Hematopoietic multipotent progenitor cell treated with erythropoietin and hydrocortisone succinate and interleukin-3 and kit ligand, for 4 days (in vitro differentiated cells): ENCODE measurements around the gene ADORA3.

Experiments
- DNase-seq: peaks from one replicate; pipeline ENCODE4 v3.0.0-alpha.2; 2015

The ADORA3 gene

GRCh38 chr1:111507411-111508201 is 4.2 kb upstream of the ADORA3 start:
- DNase-seq: peak; percentile 95

DNA sequence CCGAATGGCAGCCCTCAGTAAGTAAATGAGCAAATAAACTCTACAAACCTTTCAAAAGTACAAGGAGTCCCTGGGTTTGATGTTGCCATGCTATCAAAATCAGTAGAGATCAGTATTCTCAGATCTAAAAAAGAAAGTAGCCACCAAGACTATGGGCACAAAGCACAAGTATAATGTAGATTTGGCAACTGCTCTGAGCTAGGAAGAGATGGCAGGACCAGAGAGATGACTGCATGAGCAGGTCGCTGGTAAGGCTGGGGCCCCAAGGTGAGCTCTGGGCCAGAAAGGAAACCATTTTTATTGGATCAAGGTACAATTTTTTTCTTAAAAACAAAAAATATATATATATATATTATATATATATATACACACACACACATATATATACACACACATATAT is 3.1 kb upstream of the ADORA3 start:
- no peak for DNase-seq

DNA sequence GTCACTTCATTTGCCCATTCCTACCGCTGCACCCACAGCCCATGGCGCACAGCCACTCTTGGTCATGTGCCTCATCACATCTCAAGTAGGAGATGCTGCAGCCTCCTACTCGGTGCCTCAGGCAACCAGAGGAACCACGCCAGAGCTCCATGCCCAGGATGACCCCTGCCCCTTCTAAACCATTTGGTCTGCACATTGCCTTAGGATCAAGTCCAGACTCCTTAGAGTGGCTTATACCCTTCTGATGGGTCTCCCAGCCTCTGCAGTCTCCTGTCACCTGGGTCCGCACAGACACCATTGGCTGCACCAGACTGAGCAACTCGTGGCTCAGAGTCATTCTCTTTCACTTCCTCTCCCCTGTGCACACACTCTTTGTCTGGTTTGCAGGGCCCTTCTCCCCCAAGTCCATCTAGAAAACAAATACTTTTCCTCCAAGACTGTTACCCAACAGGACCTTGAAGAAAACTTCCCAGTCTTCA is 2.2 kb upstream of the ADORA3 start:
- DNase-seq: no peak

- DNase-seq: no peak
Observed at GRCh38 chr1:111504097-111504496, 664 bp upstream of the ADORA3 start.

- DNase-seq: no peak
Observed at GRCh38 chr1:111501645-111502044, 1.8 kb downstream of the ADORA3 start.

DNA sequence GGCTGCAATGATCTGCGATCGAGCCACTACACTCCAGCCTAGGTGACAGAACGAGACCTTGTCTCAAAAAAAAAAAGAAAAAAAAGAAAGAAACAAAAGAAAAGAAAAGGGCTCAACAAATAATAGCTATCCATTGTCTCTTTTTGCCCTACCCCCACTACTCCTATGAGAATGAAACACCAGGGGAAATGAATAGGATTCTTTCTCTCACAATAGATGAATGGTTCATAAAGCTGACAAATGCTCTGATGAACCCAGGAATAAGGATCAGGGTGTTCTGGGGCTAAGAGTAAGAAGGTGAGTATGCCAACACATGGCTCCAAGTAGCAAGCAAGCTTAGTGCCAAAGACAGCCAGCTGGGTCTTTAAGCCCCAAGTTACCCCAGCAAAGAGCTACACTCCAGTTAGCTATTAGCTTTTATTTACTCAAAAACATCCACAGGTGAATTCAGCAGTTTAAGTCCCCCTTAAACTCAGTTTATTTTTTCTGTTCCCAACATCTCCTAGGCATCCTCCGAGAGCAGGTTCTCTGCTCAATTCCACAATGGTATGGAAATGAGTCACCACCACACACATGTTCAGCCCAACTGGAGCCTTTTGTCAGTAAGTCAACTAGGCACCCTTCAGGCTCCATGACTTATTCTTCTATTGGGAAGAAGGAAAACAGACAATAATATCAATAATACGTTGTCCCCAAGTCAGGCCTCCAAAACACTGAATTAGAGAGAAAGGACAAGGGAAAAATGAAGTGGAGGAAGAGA is 4.2 kb downstream of the ADORA3 start:
- DNase-seq: no peak

GRCh38 chr1:111497592-111497991 is 5.8 kb downstream of the ADORA3 start:
- no peak for DNase-seq

- no peak for DNase-seq
Observed at GRCh38 chr1:111496398-111496797, 7.0 kb downstream of the ADORA3 start.

GRCh38 chr1:111491070-111491469 is 12.4 kb downstream of the ADORA3 start:
- DNase-seq: no peak

DNA sequence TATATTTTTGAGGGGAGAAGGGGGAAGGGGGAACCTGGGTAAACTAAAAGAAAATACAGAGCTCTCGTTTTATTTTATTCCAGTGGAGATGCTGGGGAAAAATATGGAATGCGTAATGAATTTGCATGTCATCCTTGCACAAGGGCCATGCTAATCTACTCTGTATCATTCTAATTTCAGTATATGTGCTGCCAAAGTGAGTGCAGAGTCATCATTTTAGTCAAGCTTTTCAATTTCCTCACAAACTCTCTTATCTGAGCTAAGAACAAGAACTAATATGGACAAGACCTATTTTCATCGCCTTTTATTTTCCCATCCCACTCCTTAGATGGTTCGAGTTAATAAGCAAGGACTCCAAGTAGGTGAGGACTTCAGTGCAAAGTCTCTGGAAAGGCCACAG is 13.2 kb downstream of the ADORA3 start:
- no peak for DNase-seq

- DNase-seq: peak; percentile 66
Observed at GRCh38 chr1:111489604-111490003, 13.8 kb downstream of the ADORA3 start.

GRCh38 chr1:111488669-111489068 is 14.8 kb downstream of the ADORA3 start:
- DNase-seq: no peak

GRCh38 chr1:111487133-111487532 is 16.3 kb downstream of the ADORA3 start:
- no peak for DNase-seq

DNA sequence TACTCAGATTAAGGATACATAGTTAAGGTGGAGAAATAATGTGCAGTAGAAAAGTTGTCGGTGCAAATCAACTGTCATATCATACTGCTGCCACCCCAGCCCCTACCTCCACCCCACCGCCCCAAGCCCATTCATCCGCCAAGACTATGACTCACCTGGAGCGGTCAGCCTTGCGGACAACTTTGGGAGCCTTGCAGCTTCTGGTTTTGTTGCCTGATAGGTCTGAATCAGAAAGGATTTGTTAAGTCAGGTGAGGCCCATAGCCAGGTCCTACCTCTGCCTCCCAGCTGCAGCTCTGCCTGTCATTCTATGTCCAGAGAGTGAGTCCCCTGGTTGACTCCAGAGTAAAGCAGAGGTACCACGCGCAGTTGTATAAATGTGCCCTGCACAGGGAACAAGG is 17.0 kb downstream of the ADORA3 start:
- no peak for DNase-seq

DNA sequence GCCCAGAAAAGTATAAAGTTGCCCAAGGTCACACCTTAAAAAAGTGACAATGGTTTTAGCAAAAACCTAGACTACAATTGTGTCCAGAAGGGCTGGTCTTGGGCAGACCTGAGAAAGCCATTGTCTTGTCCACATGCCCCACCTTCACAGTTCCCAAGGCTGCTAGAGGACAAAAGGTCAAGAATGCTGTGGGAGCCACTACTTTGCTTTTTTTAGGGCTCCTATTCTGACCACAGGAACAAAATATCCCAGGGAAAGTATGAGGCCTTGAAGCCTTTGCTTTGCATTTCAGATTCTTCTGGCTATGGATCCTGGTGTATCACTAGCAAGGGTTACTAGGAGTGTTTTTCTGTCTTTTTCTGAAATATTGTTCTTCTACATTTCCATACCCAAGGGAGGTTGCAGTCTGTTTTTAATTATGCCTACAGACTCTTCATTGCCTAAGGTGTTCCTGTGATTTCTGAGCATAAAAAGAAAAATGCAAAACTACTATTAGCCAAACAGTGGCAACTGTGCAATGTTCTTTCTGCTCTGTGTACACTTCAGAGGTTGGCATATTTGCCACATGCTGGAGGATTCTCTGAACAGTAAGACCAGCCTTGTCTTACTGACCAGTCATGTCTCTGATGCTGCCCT is 18.9 kb downstream of the ADORA3 start:
- DNase-seq: no peak

- no peak for DNase-seq
Observed at GRCh38 chr1:111483876-111484275, 19.6 kb downstream of the ADORA3 start.

- no peak for DNase-seq
Observed at GRCh38 chr1:111483166-111483565, 20.3 kb downstream of the ADORA3 start.

DNA sequence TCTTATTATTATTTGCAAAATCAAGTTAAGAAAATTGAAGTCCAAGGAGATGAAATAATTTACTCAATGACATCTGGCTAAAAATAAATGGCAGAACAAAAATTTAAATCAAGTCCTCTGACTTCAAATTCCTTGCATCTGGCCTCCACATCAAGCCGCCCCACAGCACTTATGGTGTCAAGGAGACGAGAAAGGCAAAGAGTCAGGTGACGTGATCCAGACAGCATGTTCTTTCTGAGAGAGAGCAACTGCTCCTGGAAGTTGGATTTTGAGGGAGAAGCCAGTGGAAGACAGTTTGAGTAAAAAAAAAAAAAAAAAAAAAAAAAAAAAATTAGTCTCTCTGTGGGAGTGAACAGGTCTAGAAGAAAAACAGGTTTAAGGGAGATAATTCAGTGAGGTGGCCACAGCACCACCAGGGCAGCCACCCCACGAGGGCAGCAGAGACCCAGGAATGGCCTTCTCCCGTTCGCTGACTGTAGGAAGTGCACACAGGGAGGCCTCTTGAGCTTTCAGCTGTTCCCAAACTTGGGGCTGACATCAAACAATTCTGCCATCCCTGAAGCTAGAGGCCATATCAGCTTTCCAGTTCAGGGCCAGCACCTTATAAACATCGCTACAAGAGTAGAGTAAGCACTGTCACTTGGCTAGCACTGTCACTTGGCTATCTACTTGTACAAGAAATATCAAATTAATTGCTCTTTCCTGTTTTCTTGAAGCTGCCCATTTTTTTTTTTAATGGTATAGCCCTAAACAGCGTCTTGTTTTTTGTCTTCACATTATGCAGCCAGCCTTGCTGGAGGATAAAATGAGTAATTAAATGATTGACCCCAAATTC is 21.8 kb downstream of the ADORA3 start:
- peak; percentile 92 for DNase-seq

DNA sequence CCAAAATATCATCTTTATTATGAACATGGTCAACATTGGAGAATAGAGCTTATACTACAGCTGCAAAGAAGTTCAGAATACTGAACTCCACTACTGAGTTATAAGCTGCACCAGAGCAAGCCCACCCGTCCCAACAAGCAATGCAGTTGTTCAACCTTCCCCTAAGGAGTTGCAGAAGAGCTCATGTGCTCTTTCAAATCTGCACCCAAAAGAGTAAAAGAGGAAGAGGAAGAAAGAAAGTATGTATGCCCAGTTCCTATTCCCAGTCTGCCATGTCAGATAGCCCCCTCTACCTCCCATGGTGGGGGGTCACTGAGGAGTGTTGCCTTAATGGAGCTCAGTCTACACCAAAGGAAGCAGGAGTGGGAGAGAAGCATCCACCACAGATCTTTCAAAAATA is 22.8 kb downstream of the ADORA3 start:
- DNase-seq: peak; percentile 41

GRCh38 chr1:111476761-111477309 is 26.6 kb downstream of the ADORA3 start:
- DNase-seq: peak; percentile 74

DNA sequence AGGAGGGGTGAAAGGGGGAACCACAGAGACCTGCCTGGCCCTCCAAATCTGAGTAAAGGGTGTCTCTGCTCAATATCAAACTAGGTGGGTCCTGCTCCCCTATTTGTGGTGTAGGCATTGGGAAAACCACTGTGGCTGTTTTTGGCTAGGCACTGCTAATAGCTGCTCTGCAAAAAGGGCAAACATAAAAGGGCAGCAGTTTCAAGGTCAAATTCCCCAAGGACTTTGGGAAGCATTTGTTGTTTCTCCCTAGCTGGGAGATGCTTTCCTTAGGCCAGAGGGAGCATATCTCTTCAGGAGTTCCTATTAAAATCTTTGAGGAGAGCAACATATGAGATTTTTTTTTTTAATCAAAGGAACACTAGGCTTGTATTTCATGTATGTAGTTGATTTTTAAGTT is 27.2 kb downstream of the ADORA3 start:
- no peak for DNase-seq

- peak; percentile 33 for DNase-seq
Observed at GRCh38 chr1:111475701-111476100, 27.7 kb downstream of the ADORA3 start.
